ENCODE measurements around the gene DBP.
"Not testable (repeated sequence)": the region's sequence is repeated elsewhere in the genome, so short reads cannot be mapped to it uniquely, and the experiment has no call there.

The DBP gene

DNA sequence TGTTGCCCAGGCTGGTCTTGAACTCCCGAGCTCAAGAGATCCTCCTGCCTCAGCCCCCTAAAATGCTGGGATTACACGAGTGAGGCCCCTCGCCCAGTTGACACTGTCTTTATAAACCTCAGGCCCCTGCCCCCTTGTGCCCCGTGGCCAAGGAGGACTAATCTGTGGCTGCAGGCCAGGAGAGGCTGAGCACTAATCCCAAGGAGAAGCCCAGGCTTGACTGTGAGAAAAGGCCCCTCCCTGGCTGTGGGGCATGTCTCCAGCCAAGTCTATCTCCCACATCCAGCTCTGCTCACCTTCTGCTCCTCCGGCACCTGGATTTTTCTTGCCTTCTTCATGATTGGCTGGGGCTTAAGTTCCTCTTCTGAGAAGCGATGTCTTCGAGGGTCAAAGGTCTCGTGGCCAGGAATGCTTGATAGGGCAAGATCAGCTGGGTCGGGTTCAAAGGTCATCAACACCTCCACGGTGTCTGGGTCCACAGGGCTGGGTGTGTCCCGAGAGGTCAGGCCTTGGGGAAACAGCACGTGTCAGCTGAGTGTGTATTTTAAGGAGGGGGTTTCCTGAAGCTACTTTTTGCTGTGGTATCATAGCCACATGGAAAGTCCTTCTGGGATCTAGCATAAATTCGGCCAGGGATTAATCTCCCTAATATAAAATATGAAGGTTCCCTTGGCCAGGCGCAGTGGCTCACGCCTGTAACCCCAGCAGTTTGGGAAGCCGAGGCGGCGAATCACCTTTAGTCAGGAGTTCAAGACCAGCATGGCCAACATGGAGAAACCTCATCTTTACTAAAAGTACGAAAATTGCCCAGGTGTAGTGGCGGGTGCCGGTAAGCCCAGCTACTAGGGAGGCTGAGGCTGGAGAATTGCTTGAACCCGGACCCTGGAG lies 3.8 kb downstream of the DBP start:
- no peaks in the 10 kb centered on the region for H3K9me3 ChIP-seq (ENCODE audit: insufficient read depth, low read length)
- TF ChIP-seq EZH2phosphoT487 (conservative IDR thresholded peaks at IDR 0.05; ENCODE audit: low read length) (no peak), CTCF (IDR thresholded peaks at IDR 0.05; ENCODE audit: insufficient read depth, low read length, poor library complexity, severe bottlenecking) (no peak)
- H3K4me2 ChIP-seq (ENCODE audit: low read depth, low read length, poor library complexity, severe bottlenecking), result peak overlapping the region; percentile 89
- H3K9ac ChIP-seq (ENCODE audit: low read length), result peak overlapping the region; percentile 93
- no peaks in the 10 kb centered on the region for H3K9me2 ChIP-seq (replicated peaks; ENCODE audit: insufficient read depth, low read length)
- H3K27ac ChIP-seq (ENCODE audit: low read depth, low read length), result peak overlapping the region; percentile 67
- H3F3A ChIP-seq (ENCODE audit: insufficient read depth), result peaks cover 21% of the 10 kb centered on the region
- H3K4me3 ChIP-seq (ENCODE audit: insufficient read depth, low read length, poor library complexity, severe bottlenecking), result peak overlapping the region; percentile 52
- H3K27me3 ChIP-seq (ENCODE audit: low read length), result no peaks in the 10 kb centered on the region
- H3K36me3 ChIP-seq (ENCODE audit: low read length), result no peaks in the 10 kb centered on the region
- peak overlapping the region; percentile 44 for H2AFZ ChIP-seq (ENCODE audit: low read depth, low read length, severe bottlenecking)
- no peaks in the 10 kb centered on the region for H3K79me2 ChIP-seq (ENCODE audit: insufficient read depth, low read length)
- H4K20me1 ChIP-seq (ENCODE audit: low read depth, low read length), result no peaks in the 10 kb centered on the region

DNA sequence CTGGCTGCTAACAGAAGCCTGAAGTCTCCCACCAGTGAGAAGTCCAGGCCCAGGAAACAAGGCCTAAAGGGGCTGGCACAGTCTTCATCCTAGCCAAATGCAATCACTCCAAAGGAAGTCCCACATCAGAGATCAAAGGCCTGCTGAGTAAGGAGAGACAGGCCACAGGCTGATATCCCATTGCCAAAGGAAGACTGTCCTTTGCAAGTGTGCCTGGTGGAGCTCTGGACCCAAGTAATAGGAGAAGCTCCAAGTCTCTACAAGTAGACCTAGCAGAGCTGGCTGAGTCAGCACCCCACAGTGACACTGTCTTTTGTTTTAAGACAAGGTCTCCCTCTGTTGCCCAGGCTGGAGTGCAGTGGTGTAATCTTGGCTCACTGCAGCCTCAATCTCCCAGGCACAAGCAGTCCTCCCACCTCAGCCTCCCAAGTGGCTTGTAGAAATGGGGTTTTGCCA lies 4.5 kb downstream of the DBP start:
- no peak overlapping the region for H2AFZ ChIP-seq (ENCODE audit: low read depth, low read length, severe bottlenecking)
- TF ChIP-seq EZH2phosphoT487 (conservative IDR thresholded peaks at IDR 0.05; ENCODE audit: low read length), result no peak
- H3K27ac ChIP-seq (ENCODE audit: low read depth, low read length), result peak overlapping the region; percentile 7; the same call in 1 of the 2 replicates
- peaks cover 21% of the 10 kb centered on the region for H3F3A ChIP-seq (ENCODE audit: insufficient read depth)
- no peaks in the 10 kb centered on the region for H3K79me2 ChIP-seq (ENCODE audit: insufficient read depth, low read length)
- H4K20me1 ChIP-seq (ENCODE audit: low read depth, low read length), result no peaks in the 10 kb centered on the region
- H3K4me3 ChIP-seq (ENCODE audit: insufficient read depth, low read length, poor library complexity, severe bottlenecking), result no peak overlapping the region
- no peaks in the 10 kb centered on the region for H3K27me3 ChIP-seq (ENCODE audit: low read length)
- no peak overlapping the region for H3K4me2 ChIP-seq (ENCODE audit: low read depth, low read length, poor library complexity, severe bottlenecking)
- H3K9ac ChIP-seq (ENCODE audit: low read length), result peak overlapping the region; percentile 93; the same call in 1 of the 2 replicates
- H3K9me2 ChIP-seq (replicated peaks; ENCODE audit: insufficient read depth, low read length), result no peaks in the 10 kb centered on the region
- no peaks in the 10 kb centered on the region for H3K36me3 ChIP-seq (ENCODE audit: low read length)
- H3K9me3 ChIP-seq (ENCODE audit: insufficient read depth, low read length), result no peaks in the 10 kb centered on the region

- H3K79me2 ChIP-seq (ENCODE audit: insufficient read depth, low read length); H3K27me3 ChIP-seq (ENCODE audit: low read length); H3K36me3 ChIP-seq (ENCODE audit: low read length); H3K9me3 ChIP-seq (ENCODE audit: insufficient read depth, low read length); H3K9ac ChIP-seq (ENCODE audit: low read length); H3K9me2 ChIP-seq (replicated peaks; ENCODE audit: insufficient read depth, low read length); H3K4me2 ChIP-seq (ENCODE audit: low read depth, low read length, poor library complexity, severe bottlenecking); H4K20me1 ChIP-seq (ENCODE audit: low read depth, low read length); H3K4me3 ChIP-seq (ENCODE audit: insufficient read depth, low read length, poor library complexity, severe bottlenecking); H2AFZ ChIP-seq (ENCODE audit: low read depth, low read length, severe bottlenecking): not testable (repeated sequence)
- Histone ChIP-seq H3K27ac (ENCODE audit: low read depth, low read length) (0 out of 2 replicates have a peak overlapping the region, but pooled peaks have one; percentile 7), H3F3A (ENCODE audit: insufficient read depth) (peaks cover 21% of the 10 kb centered on the region)
Observed at GRCh38 chr19:48632286-48632685, 4.9 kb downstream of the DBP start.

GRCh38 chr19:48631225-48631624 lies 6.0 kb downstream of the DBP start:
- Histone ChIP-seq H3K79me2 (ENCODE audit: insufficient read depth, low read length) (no peaks in the 10 kb centered on the region), H3K27ac (ENCODE audit: low read depth, low read length) (no peak overlapping the region), H3K27me3 (ENCODE audit: low read length) (no peaks in the 10 kb centered on the region), H3K9me3 (ENCODE audit: insufficient read depth, low read length) (no peaks in the 10 kb centered on the region), H4K20me1 (ENCODE audit: low read depth, low read length) (no peaks in the 10 kb centered on the region), H3K4me2 (ENCODE audit: low read depth, low read length, poor library complexity, severe bottlenecking) (no peak overlapping the region), H3K9me2 (replicated peaks; ENCODE audit: insufficient read depth, low read length) (no peaks in the 10 kb centered on the region), H3K4me3 (ENCODE audit: insufficient read depth, low read length, poor library complexity, severe bottlenecking) (no peak overlapping the region), H2AFZ (ENCODE audit: low read depth, low read length, severe bottlenecking) (no peak overlapping the region), H3F3A (ENCODE audit: insufficient read depth) (peaks cover 14% of the 10 kb centered on the region), H3K36me3 (ENCODE audit: low read length) (no peaks in the 10 kb centered on the region), H3K9ac (ENCODE audit: low read length) (no peak overlapping the region)
- TF ChIP-seq CTCF (IDR thresholded peaks at IDR 0.05; ENCODE audit: insufficient read depth, low read length, poor library complexity, severe bottlenecking), result no peak
